Measurements from ENCODE around the gene TRAFD1.

DNA sequence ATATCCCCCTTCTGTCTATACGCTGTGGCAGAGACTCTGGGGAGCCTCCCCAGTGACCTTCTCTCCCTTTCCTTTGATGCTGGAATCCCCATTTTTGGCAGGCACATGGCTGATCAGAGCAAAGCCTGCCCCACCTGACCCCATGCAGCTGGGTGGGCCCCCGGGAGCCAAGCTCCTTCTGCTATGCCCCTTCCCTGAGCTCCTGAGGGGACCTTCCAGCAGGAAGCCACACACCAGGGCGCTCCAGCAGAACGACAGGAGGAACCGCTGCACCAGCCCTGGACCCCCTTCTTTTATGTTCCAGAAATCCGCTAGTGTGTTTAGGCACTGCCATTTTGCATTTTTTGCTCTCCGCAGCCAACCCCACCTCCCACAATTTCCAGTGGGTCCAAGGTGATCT is 44.6 kb downstream of the TRAFD1 start:
- TF ChIP-seq, protein P1, sequence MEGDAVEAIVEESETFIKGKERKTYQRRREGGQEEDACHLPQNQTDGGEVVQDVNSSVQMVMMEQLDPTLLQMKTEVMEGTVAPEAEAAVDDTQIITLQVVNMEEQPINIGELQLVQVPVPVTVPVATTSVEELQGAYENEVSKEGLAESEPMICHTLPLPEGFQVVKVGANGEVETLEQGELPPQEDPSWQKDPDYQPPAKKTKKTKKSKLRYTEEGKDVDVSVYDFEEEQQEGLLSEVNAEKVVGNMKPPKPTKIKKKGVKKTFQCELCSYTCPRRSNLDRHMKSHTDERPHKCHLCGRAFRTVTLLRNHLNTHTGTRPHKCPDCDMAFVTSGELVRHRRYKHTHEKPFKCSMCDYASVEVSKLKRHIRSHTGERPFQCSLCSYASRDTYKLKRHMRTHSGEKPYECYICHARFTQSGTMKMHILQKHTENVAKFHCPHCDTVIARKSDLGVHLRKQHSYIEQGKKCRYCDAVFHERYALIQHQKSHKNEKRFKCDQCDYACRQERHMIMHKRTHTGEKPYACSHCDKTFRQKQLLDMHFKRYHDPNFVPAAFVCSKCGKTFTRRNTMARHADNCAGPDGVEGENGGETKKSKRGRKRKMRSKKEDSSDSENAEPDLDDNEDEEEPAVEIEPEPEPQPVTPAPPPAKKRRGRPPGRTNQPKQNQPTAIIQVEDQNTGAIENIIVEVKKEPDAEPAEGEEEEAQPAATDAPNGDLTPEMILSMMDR (IDR thresholded peaks at IDR 0.05): no peak
- TF ChIP-seq POLR2A (IDR thresholded peaks at IDR 0.05): no peak
